ENCODE results near the gene CCDC87.

GRCh38 chr11:66569076-66569475 is 23.8 kb downstream of the CCDC87 start:
- TF ChIP-seq CTCF (IDR thresholded peaks at IDR 0.05; ENCODE audit: low read depth, low read length) (no peak), EZH2phosphoT487 (IDR thresholded peaks at IDR 0.05; ENCODE audit: low read depth) (no peak)

Measured in OCI-LY3 (cell line).